HCT116 (cell line): ENCODE results near the gene SLC25A48. TPM values are rescaled to one million over a fixed set of nuclear protein-coding genes. Genes with fewer than 3 reads are reported as not detected.

Experiments
- ATAC-seq: fragments of 200-7000 bp; cut with Tn5 transposase; 2 replicates; pipeline ENCODE4 v1.9.1; 2020; ENCODE audit warnings: mild to moderate bottlenecking, moderate library complexity
- BruUV-seq: library from RNA; stranded (reverse); fragments of 400-500 nt; replicated peaks from 2 replicates; lab custom pipeline; 2021; lab: Mats Ljungman, UMichigan
- CTCF ChIA-PET: fragments of 300-600 bp; sonication (Branson Sonifier 250); formaldehyde crosslinking; loops from one replicate; lab custom pipeline; 2021; ENCODE audit warnings: antibody characterized with exemption; lab: Charles Lee
- POLR2A ChIA-PET: fragments of 300-600, 350-600 bp; sonication (Branson Sonifier 250); formaldehyde crosslinking; loops from one replicate; lab custom pipeline; 2021; ENCODE audit warnings: antibody characterized with exemption; lab: Charles Lee
- RAD21 ChIA-PET, 2 experiments: fragments of 300-600 bp; sonication (Branson Sonifier 250); formaldehyde crosslinking; loops; one replicate each; lab custom pipeline; 2023; ENCODE audit warnings: low total read pairs in 2 of 2; ENCODE audit not compliant: uncharacterized antibody in 2 of 2, unreplicated experiment in 2 of 2, low non-redundant PET in 1 of 2; lab: Charles Lee
- DNase-seq: peaks from one replicate; pipeline ENCODE4 v3.0.0-alpha.2; 2010; ENCODE audit warnings: low read depth, low spot score
- H2AFZ ChIP-seq: fragments of 200-600 bp; shearing (Covaris generic), sonication (generic); 2 replicates; pipeline ENCODE4 v1.6.1; 2017; ENCODE audit warnings: low read depth, mixed run types, mixed read lengths, antibody characterized with exemption, low read length; ENCODE audit not compliant: poor library complexity, severe bottlenecking
- H3K27ac ChIP-seq: 2 replicates; pipeline ENCODE4 v1.5.1; 2012; ENCODE audit warnings: low read depth, low read length
- H3K27me3 ChIP-seq: fragments of 200-600 bp; sonication (generic); 2 replicates; pipeline ENCODE4 v1.6.1; 2016; ENCODE audit warnings: mixed run types, low read length, mixed read lengths; ENCODE audit not compliant: insufficient read depth
- H3K36me3 ChIP-seq, 2 experiments: fragments of 200-500 bp in 1 of 2; fragments of 200-600 bp in 1 of 2; sonication (Bioruptor generic) in 1 of 2; sonication (generic) in 1 of 2; 2 replicates each; pipeline versions ENCODE4 v1.5.1 to v1.6.1; 2014 to 2016; ENCODE audit warnings: low read length in 2 of 2, inconsistent platforms in 1 of 2, mixed read lengths in 1 of 2, mixed run types in 1 of 2; ENCODE audit not compliant: insufficient read depth in 2 of 2, control insufficient read depth in 1 of 2
- H3K4me1 ChIP-seq, 2 experiments: fragments of 200-600 bp in 1 of 2; sonication (generic) in 1 of 2; 2 replicates each; pipeline versions ENCODE4 v1.5.1 to v1.6.1; 2012 to 2017; ENCODE audit warnings: low read length in 2 of 2, inconsistent platforms in 1 of 2, mild to moderate bottlenecking in 1 of 2, mixed read lengths in 1 of 2, mixed run types in 1 of 2, moderate library complexity in 1 of 2; ENCODE audit not compliant: insufficient read depth in 2 of 2, control insufficient read depth in 1 of 2
- H3K4me2 ChIP-seq: fragments of 200-600 bp; sonication (generic); 2 replicates; pipeline ENCODE4 v1.6.1; 2017; ENCODE audit warnings: mixed run types, low read length, mixed read lengths
- H3K4me3 ChIP-seq, 2 experiments: fragments of 200-600 bp in 1 of 2; sonication (generic) in 1 of 2; replicated peaks in 1 of 2; 2 replicates each; pipeline ENCODE4 v1.5.1; 2011 to 2016; ENCODE audit warnings: low read length in 2 of 2, control low read depth in 1 of 2, low read depth in 1 of 2, mild to moderate bottlenecking in 1 of 2, mixed read lengths in 1 of 2, mixed run types in 1 of 2
- H3K79me2 ChIP-seq: fragments of 200-600 bp; sonication (generic); 2 replicates; pipeline ENCODE4 v1.6.1; 2017; ENCODE audit warnings: mild to moderate bottlenecking, mixed run types, low read length, moderate library complexity, mixed read lengths; ENCODE audit not compliant: insufficient read depth
- H3K9ac ChIP-seq: fragments of 200-600 bp; sonication (generic); 2 replicates; pipeline ENCODE4 v1.6.1; 2016; ENCODE audit warnings: low read length, mixed read lengths
- H3K9me2 ChIP-seq: fragments of 200-600 bp; sonication (generic), shearing (Covaris generic); 2 replicates; pipeline ENCODE4 v1.6.1; 2017; ENCODE audit warnings: mixed run types, mild to moderate bottlenecking, moderate library complexity; ENCODE audit not compliant: insufficient read depth
- H3K9me3 ChIP-seq, 2 experiments: fragments of 200-500 bp in 1 of 2; fragments of 200-600 bp in 1 of 2; sonication (Bioruptor generic) in 1 of 2; sonication (generic) in 1 of 2; 2 replicates each; pipeline ENCODE4 v1.6.1; 2014 to 2017; ENCODE audit warnings: low read length in 2 of 2, mixed read lengths in 2 of 2, inconsistent platforms in 1 of 2, low read depth in 1 of 2, mild to moderate bottlenecking in 1 of 2, mixed run types in 1 of 2, moderate library complexity in 1 of 2; ENCODE audit not compliant: control insufficient read depth in 1 of 2, insufficient read depth in 1 of 2
- H4K20me1 ChIP-seq: fragments of 200-600 bp; sonication (generic), shearing (Covaris generic); 2 replicates; pipeline ENCODE4 v1.6.1; 2017; ENCODE audit warnings: mixed run types, mild to moderate bottlenecking, moderate library complexity; ENCODE audit not compliant: insufficient read depth
- ATF3 ChIP-seq: IDR thresholded peaks from 2 replicates; pipeline ENCODE4 v1.6.1; 2012
- CBX3 ChIP-seq: IDR thresholded peaks from 2 replicates; pipeline ENCODE4 v1.6.1; 2012; ENCODE audit warnings: low read depth
- CEBPB ChIP-seq: IDR thresholded peaks from 2 replicates; pipeline ENCODE4 v1.6.1; 2012; ENCODE audit warnings: low read depth
- EGR1 ChIP-seq: IDR thresholded peaks from 2 replicates; pipeline ENCODE4 v1.6.1; 2012; ENCODE audit warnings: low read depth
- ELF1 ChIP-seq: IDR thresholded peaks from 2 replicates; pipeline ENCODE4 v1.6.1; 2012; ENCODE audit warnings: low read depth, borderline replicate concordance
- EZH2 ChIP-seq: fragments of 200-600 bp; sonication (generic); IDR thresholded peaks from 2 replicates; pipeline ENCODE4 v1.6.1; 2017; ENCODE audit warnings: antibody characterized with exemption, mixed run types
- EZH2phosphoT487 ChIP-seq: fragments of 200-600 bp; IDR thresholded peaks from 2 replicates; pipeline ENCODE4 v1.6.1; 2018; ENCODE audit warnings: antibody characterized with exemption, borderline replicate concordance
- JUND ChIP-seq: IDR thresholded peaks from 2 replicates; pipeline ENCODE4 v1.6.1; 2012
- POLR2A ChIP-seq: IDR thresholded peaks from 2 replicates; pipeline ENCODE4 v1.7.0; 2011; ENCODE audit warnings: borderline replicate concordance; ENCODE audit not compliant: insufficient read depth, insufficient read length; ENCODE audit errors: extremely low read depth
- POLR2AphosphoS5 ChIP-seq: IDR thresholded peaks from 2 replicates; pipeline ENCODE4 v1.6.1; 2011; ENCODE audit warnings: mild to moderate bottlenecking, low read depth, low read length, moderate library complexity
- RAD21 ChIP-seq: IDR thresholded peaks from 2 replicates; pipeline ENCODE4 v1.6.1; 2012; ENCODE audit warnings: low read depth, mild to moderate bottlenecking
- REST ChIP-seq: IDR thresholded peaks from 2 replicates; pipeline ENCODE4 v1.6.1; 2012; ENCODE audit warnings: low read depth
- SIN3A ChIP-seq: IDR thresholded peaks from 2 replicates; pipeline ENCODE4 v1.6.1; 2012; ENCODE audit warnings: low read depth
- SP1 ChIP-seq: IDR thresholded peaks from 2 replicates; pipeline ENCODE4 v1.6.1; 2012; ENCODE audit warnings: low read depth
- SRF ChIP-seq: IDR thresholded peaks from 2 replicates; pipeline ENCODE4 v1.6.1; 2012; ENCODE audit warnings: low read depth
- TCF7L2 ChIP-seq: IDR thresholded peaks from 2 replicates; pipeline ENCODE4 v1.7.0; 2011; ENCODE audit warnings: borderline replicate concordance, inconsistent platforms; ENCODE audit not compliant: insufficient read depth, insufficient read length; ENCODE audit errors: extremely low read depth
- YY1 ChIP-seq: IDR thresholded peaks from 2 replicates; pipeline ENCODE4 v1.6.1; 2011; ENCODE audit warnings: low read length, low read depth, moderate library complexity, mild to moderate bottlenecking; ENCODE audit not compliant: insufficient replicate concordance; ENCODE audit errors: extremely low read depth
- ZFX ChIP-seq: fragments of 450-650 bp; IDR thresholded peaks from 2 replicates; pipeline ENCODE4 v1.6.1; 2017
- ZNF274 ChIP-seq: fragments of 200-500 bp; sonication (Bioruptor generic); IDR thresholded peaks from 2 replicates; pipeline ENCODE4 v1.6.1; 2014; ENCODE audit warnings: mild to moderate bottlenecking, low read depth, low read length, inconsistent platforms
- intact Hi-C: fragments of 100-400 bp; cut with micrococcal nuclease; formaldehyde crosslinking; loops from 2 replicates; pipeline ENCODE4 v1.10.0; 2022
- total RNA-seq: library from RNA; stranded (reverse); gene quantifications from one replicate; pipeline ENCODE4 v1.2.1, GENCODE V29; 2021; ENCODE audit not compliant: unreplicated experiment

Gene SLC25A48
- total RNA-seq, 1 experiment from 2014 or later = 2.8 TPM

DNA sequence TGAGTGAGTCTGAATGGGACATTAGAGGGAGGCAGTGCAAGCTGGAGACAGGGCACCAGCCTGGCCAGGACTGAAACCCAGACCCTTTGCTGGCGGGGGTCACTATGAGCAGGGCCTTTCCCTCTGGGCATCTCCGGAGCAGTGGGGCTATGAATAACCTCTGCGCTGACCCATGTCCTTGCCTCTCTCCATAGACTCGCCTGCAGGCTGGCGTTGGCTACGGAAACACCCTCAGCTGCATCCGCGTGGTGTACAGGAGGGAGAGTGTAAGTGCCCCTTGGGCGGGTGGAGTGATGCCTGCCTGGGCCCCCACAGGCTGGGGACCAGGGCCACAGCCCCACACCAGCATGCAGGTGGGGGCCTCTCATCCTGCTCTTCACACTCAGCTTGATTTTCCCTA lies 15.8 kb downstream of the SLC25A48 start:
- H3K36me3 ChIP-seq = no peaks in the 10 kb centered on the region
- H3K27me3 ChIP-seq = no peaks in the 10 kb centered on the region
- TF ChIP-seq SRF = no peak
- TF ChIP-seq POLR2AphosphoS5 = no peak
- TF ChIP-seq TCF7L2 = no peak
- no peak for TF ChIP-seq ZNF274
- TF ChIP-seq ZFX = no peak
- no peak for TF ChIP-seq ELF1
- no peak for TF ChIP-seq YY1
- TF ChIP-seq CEBPB = no peak
- no peak for TF ChIP-seq EZH2
- TF ChIP-seq EZH2phosphoT487 = no peak
- no peak for TF ChIP-seq RAD21
- TF ChIP-seq JUND = no peak
- no peak for TF ChIP-seq ATF3
- TF ChIP-seq REST = no peak
- TF ChIP-seq CBX3 = no peak
- TF ChIP-seq SIN3A = no peak
- TF ChIP-seq POLR2A = no peak
- no peak for TF ChIP-seq SP1
- TF ChIP-seq EGR1 = no peak
- no peak overlapping the region for H3K27ac ChIP-seq
- DNase-seq (no peak), ATAC-seq (no peak)
- H3K4me1 ChIP-seq = peaks cover 0 to 7% of the 10 kb centered on the region in 2 experiments; a peak in 1 of 4 replicates
- H2AFZ ChIP-seq = no peak overlapping the region
- H3K4me3 ChIP-seq = no peak overlapping the region
- no peaks in the 10 kb centered on the region for H3K9me3 ChIP-seq
- ChIA-PET RAD21 (no interaction called here), CTCF (no interaction called here), POLR2A (no interaction called here)
- H3K9me2 ChIP-seq = no peaks in the 10 kb centered on the region
- H4K20me1 ChIP-seq = no peaks in the 10 kb centered on the region
- no peak overlapping the region for H3K4me2 ChIP-seq
- intact Hi-C loops = no loop called here
- no peaks in the 10 kb centered on the region for H3K79me2 ChIP-seq
- no peak overlapping the region for H3K9ac ChIP-seq
- no TSS peak for BruUV-seq
